ENCODE data around the gene LRRC4C. TPM values are rescaled to one million over a fixed set of nuclear protein-coding genes. Genes with fewer than 3 reads are reported as not detected.
"Not testable (repeated sequence)": the region's sequence is repeated elsewhere in the genome, so short reads cannot be mapped to it uniquely, and the experiment has no call there.

Gene LRRC4C
- total and polyA plus RNA-seq, 4 experiments from 2014 or later = not detected

- H3K36me3 ChIP-seq (ENCODE audit: insufficient read depth, low read length) = no peaks in the 10 kb centered on the region
- no peaks in the 10 kb centered on the region for H3K27me3 ChIP-seq (ENCODE audit: insufficient read depth, low read length)
- Mint-ChIP-seq H3K4me3 (no peak overlapping the region), H3K27ac (no peak overlapping the region), H3K27me3 (no peaks in the 10 kb centered on the region), H3K9me3 (peaks cover 0 to 28% (median 11%) of the 10 kb centered on the region in 8 donors), H3K36me3 (no peaks in the 10 kb centered on the region), H3K4me1 (no peaks in the 10 kb centered on the region)
- H3K9me3 ChIP-seq (ENCODE audit: control insufficient read depth in 1 of 2, low read length in 2 of 2) = peaks cover 0 to under 1% of the 10 kb centered on the region in 2 donors
- H3K4me3 ChIP-seq (ENCODE audit: low read length in 2 of 2) = no peak overlapping the region
- H3K4me1 ChIP-seq (ENCODE audit: insufficient read depth, low read length) = no peaks in the 10 kb centered on the region
- H3K27ac ChIP-seq (ENCODE audit: low read depth, low read length) = no peak overlapping the region
- ChIA-PET POLR2A (ENCODE audit: partially characterized antibody) (no interaction called here), CTCF (ENCODE audit: partially characterized antibody) (no interaction called here)
- no peak for DNase-seq
- intact Hi-C loops (cut with micrococcal nuclease) = no loop called here
Measured at GRCh38 chr11:40882301-40882700, 577.2 kb downstream of the LRRC4C start.

GRCh38 chr11:40879911-40880310 lies 579.5 kb downstream of the LRRC4C start:
- CTCF ChIA-PET (ENCODE audit: partially characterized antibody) = no interaction called here
- POLR2A ChIA-PET (ENCODE audit: partially characterized antibody) = no interaction called here

GRCh38 chr11:40877981-40878380 lies 581.5 kb downstream of the LRRC4C start:
- no peaks in the 10 kb centered on the region for H3K4me1 Mint-ChIP-seq
- POLR2A ChIA-PET (ENCODE audit: partially characterized antibody) = no interaction called here
- no peaks in the 10 kb centered on the region for H3K27me3 ChIP-seq (ENCODE audit: insufficient read depth, low read length)
- no peak overlapping the region for H3K4me3 ChIP-seq (ENCODE audit: low read length in 2 of 2)
- H3K9me3 ChIP-seq (ENCODE audit: control insufficient read depth in 1 of 2, low read length in 2 of 2) = peaks cover 0 to 6% of the 10 kb centered on the region in 2 donors
- no peak for DNase-seq
- H3K36me3 Mint-ChIP-seq = no peaks in the 10 kb centered on the region
- no peak overlapping the region for H3K27ac Mint-ChIP-seq
- no peaks in the 10 kb centered on the region for H3K27me3 Mint-ChIP-seq
- H3K9me3 Mint-ChIP-seq = peaks cover 0 to 35% (median 13%) of the 10 kb centered on the region in 8 donors
- no peaks in the 10 kb centered on the region for H3K4me1 ChIP-seq (ENCODE audit: insufficient read depth, low read length)
- H3K27ac ChIP-seq (ENCODE audit: low read depth, low read length) = no peak overlapping the region
- CTCF ChIA-PET (ENCODE audit: partially characterized antibody) = no interaction called here
- H3K36me3 ChIP-seq (ENCODE audit: insufficient read depth, low read length) = no peaks in the 10 kb centered on the region
- H3K4me3 Mint-ChIP-seq = no peak overlapping the region
- intact Hi-C loops (cut with micrococcal nuclease) = loop anchor here (2.0 kb wide), 1 partner anchor 29 kb away; no protein-coding TSS in a partner anchor

More at GRCh38 chr11:40879911-40880310, 579.5 kb downstream of the LRRC4C start:
- no peak overlapping the region for H3K4me3 Mint-ChIP-seq
- H3K4me3 ChIP-seq (ENCODE audit: low read length in 2 of 2) = no peak overlapping the region
- no peak overlapping the region for H3K27ac ChIP-seq (ENCODE audit: low read depth, low read length)
- H3K9me3 Mint-ChIP-seq = peaks cover 0 to 41% (median 14%) of the 10 kb centered on the region in 8 donors
- intact Hi-C loops (cut with micrococcal nuclease) = loop anchor here (2.0 kb wide), 1 partner anchor 27 kb away; no protein-coding TSS in a partner anchor
- no peaks in the 10 kb centered on the region for H3K27me3 ChIP-seq (ENCODE audit: insufficient read depth, low read length)
- no peaks in the 10 kb centered on the region for H3K36me3 ChIP-seq (ENCODE audit: insufficient read depth, low read length)
- H3K36me3 Mint-ChIP-seq = no peaks in the 10 kb centered on the region
- no peaks in the 10 kb centered on the region for H3K4me1 ChIP-seq (ENCODE audit: insufficient read depth, low read length)
- peaks cover 0 to 6% of the 10 kb centered on the region in 2 donors for H3K9me3 ChIP-seq (ENCODE audit: control insufficient read depth in 1 of 2, low read length in 2 of 2)
- DNase-seq = no peak
- no peaks in the 10 kb centered on the region for H3K4me1 Mint-ChIP-seq
- H3K27ac Mint-ChIP-seq = no peak overlapping the region
- H3K27me3 Mint-ChIP-seq = no peaks in the 10 kb centered on the region

- Mint-ChIP-seq H3K4me1 (no peaks in the 10 kb centered on the region), H3K36me3 (no peaks in the 10 kb centered on the region)
- POLR2A ChIA-PET (ENCODE audit: partially characterized antibody) = interaction anchor here (0.6 kb wide), 1 partner anchor 46 kb away, joined by 3 read pairs; no protein-coding TSS in a partner anchor
Measured at GRCh38 chr11:40877256-40877655, 582.2 kb downstream of the LRRC4C start.

GRCh38 chr11:40867991-40868632 lies 591.3 kb downstream of the LRRC4C start:
- Mint-ChIP-seq H3K9me3 (peaks cover 0 to 34% (median 14%) of the 10 kb centered on the region in 8 donors), H3K36me3 (peaks cover 0 to 4% of the 10 kb centered on the region in 2 donors), H3K4me3 (peak overlapping the region in 1 of 8 donors; percentile 52), H3K27me3 (no peaks in the 10 kb centered on the region), H3K27ac (no peak overlapping the region), H3K4me1 (no peaks in the 10 kb centered on the region)
- no peak for DNase-seq
- intact Hi-C loops (cut with micrococcal nuclease) = no loop called here
- H3K36me3 ChIP-seq (ENCODE audit: insufficient read depth, low read length) = no peaks in the 10 kb centered on the region
- no peak overlapping the region for H3K27ac ChIP-seq (ENCODE audit: low read depth, low read length)
- no peaks in the 10 kb centered on the region for H3K27me3 ChIP-seq (ENCODE audit: insufficient read depth, low read length)
- H3K4me1 ChIP-seq (ENCODE audit: insufficient read depth, low read length) = no peaks in the 10 kb centered on the region
- CTCF ChIA-PET (ENCODE audit: partially characterized antibody) = no interaction called here
- POLR2A ChIA-PET (ENCODE audit: partially characterized antibody) = no interaction called here
- no peak overlapping the region for H3K4me3 ChIP-seq (ENCODE audit: low read length in 2 of 2)
- no peaks in the 10 kb centered on the region for H3K9me3 ChIP-seq (ENCODE audit: control insufficient read depth in 1 of 2, low read length in 2 of 2)

More at GRCh38 chr11:40877256-40877655, 582.2 kb downstream of the LRRC4C start:
- Histone ChIP-seq H3K36me3 (ENCODE audit: insufficient read depth, low read length) (no peaks in the 10 kb centered on the region), H3K9me3 (ENCODE audit: control insufficient read depth in 1 of 2, low read length in 2 of 2) (peaks cover 0 to 6% of the 10 kb centered on the region in 2 donors), H3K27me3 (ENCODE audit: insufficient read depth, low read length) (no peaks in the 10 kb centered on the region), H3K4me3 (ENCODE audit: low read length in 2 of 2) (no peak overlapping the region), H3K4me1 (ENCODE audit: insufficient read depth, low read length) (no peaks in the 10 kb centered on the region), H3K27ac (ENCODE audit: low read depth, low read length) (no peak overlapping the region)
- intact Hi-C loops (cut with micrococcal nuclease) = no loop called here
- Mint-ChIP-seq H3K27ac (no peak overlapping the region), H3K9me3 (peaks cover 0 to 33% (median 12%) of the 10 kb centered on the region in 8 donors), H3K4me3 (no peak overlapping the region), H3K27me3 (no peaks in the 10 kb centered on the region)
- DNase-seq = no peak
- CTCF ChIA-PET (ENCODE audit: partially characterized antibody) = no interaction called here

GRCh38 chr11:40857754-40858153 lies 601.7 kb downstream of the LRRC4C start:
- CTCF ChIA-PET (ENCODE audit: partially characterized antibody); H3K4me1 Mint-ChIP-seq: not testable (repeated sequence)

GRCh38 chr11:40842750-40843339 lies 616.6 kb downstream of the LRRC4C start:
- Mint-ChIP-seq H3K4me3 (no peak overlapping the region), H3K4me1 (no peaks in the 10 kb centered on the region), H3K9me3 (peaks cover 5 to 27% (median 13%) of the 10 kb centered on the region in 8 donors), H3K27me3 (no peaks in the 10 kb centered on the region), H3K36me3 (no peaks in the 10 kb centered on the region), H3K27ac (no peak overlapping the region)
- H3K4me3 ChIP-seq (ENCODE audit: low read length in 2 of 2) = no peak overlapping the region
- H3K27me3 ChIP-seq (ENCODE audit: insufficient read depth, low read length) = no peaks in the 10 kb centered on the region
- intact Hi-C loops (cut with micrococcal nuclease) = no loop called here
- no peaks in the 10 kb centered on the region for H3K4me1 ChIP-seq (ENCODE audit: insufficient read depth, low read length)
- no peaks in the 10 kb centered on the region for H3K36me3 ChIP-seq (ENCODE audit: insufficient read depth, low read length)
- ChIA-PET POLR2A (ENCODE audit: partially characterized antibody) (no interaction called here), CTCF (ENCODE audit: partially characterized antibody) (no interaction called here)
- H3K9me3 ChIP-seq (ENCODE audit: control insufficient read depth in 1 of 2, low read length in 2 of 2) = no peaks in the 10 kb centered on the region
- no peak overlapping the region for H3K27ac ChIP-seq (ENCODE audit: low read depth, low read length)
- no peak for DNase-seq

More at GRCh38 chr11:40857754-40858153, 601.7 kb downstream of the LRRC4C start:
- peaks cover 0 to 17% (median 5%) of the 10 kb centered on the region in 8 donors for H3K9me3 Mint-ChIP-seq
- H3K9me3 ChIP-seq (ENCODE audit: control insufficient read depth in 1 of 2, low read length in 2 of 2); H3K4me3 Mint-ChIP-seq; POLR2A ChIA-PET (ENCODE audit: partially characterized antibody); H3K4me3 ChIP-seq (ENCODE audit: low read length in 2 of 2); H3K27ac Mint-ChIP-seq; intact Hi-C loops (cut with micrococcal nuclease); H3K27me3 ChIP-seq (ENCODE audit: insufficient read depth, low read length); H3K27ac ChIP-seq (ENCODE audit: low read depth, low read length); H3K27me3 Mint-ChIP-seq; H3K4me1 ChIP-seq (ENCODE audit: insufficient read depth, low read length); DNase-seq; H3K36me3 Mint-ChIP-seq; H3K36me3 ChIP-seq (ENCODE audit: insufficient read depth, low read length): not testable (repeated sequence)
